Stimulated activated CD8-positive, alpha-beta memory T cell treated with anti-CD3 and anti-CD28 coated beads, Interleukin-12 subunit alpha, Interleukin-12 subunit beta, amount 100 ng/mL, for 24 hours (primary cell): ENCODE results near the gene PSMB7.

Source experiments
- DNase-seq: peaks from one replicate; pipeline ENCODE4 v3.0.0-alpha.2; 2020; ENCODE audit errors: extremely low read depth

Gene PSMB7

GRCh38 chr9:124357721-124358361 is 57.4 kb downstream of the PSMB7 start:
- DNase-seq = no peak

GRCh38 chr9:124356745-124357390 is 58.4 kb downstream of the PSMB7 start:
- no peak for DNase-seq

- DNase-seq = no peak
These were observed 59.1 kb downstream of the PSMB7 start for GRCh38 chr9:124355941-124356744.

- no peak for DNase-seq
These were observed 60.0 kb downstream of the PSMB7 start for GRCh38 chr9:124355039-124355940.

- no peak for DNase-seq
These were observed 60.8 kb downstream of the PSMB7 start for GRCh38 chr9:124354346-124355038.

GRCh38 chr9:124353811-124354274 is 61.4 kb downstream of the PSMB7 start:
- DNase-seq = no peak

- no peak for DNase-seq
These were observed 62.0 kb downstream of the PSMB7 start for GRCh38 chr9:124353166-124353768.

- DNase-seq = no peak
These were observed 62.6 kb downstream of the PSMB7 start for GRCh38 chr9:124352616-124353015.

- no peak for DNase-seq
These were observed 63.4 kb downstream of the PSMB7 start for GRCh38 chr9:124351672-124352468.

- DNase-seq = no peak
These were observed 64.6 kb downstream of the PSMB7 start for GRCh38 chr9:124350494-124351263.

- DNase-seq = no peak
These were observed 65.4 kb downstream of the PSMB7 start for GRCh38 chr9:124349675-124350493.

- no peak for DNase-seq
These were observed 66.0 kb downstream of the PSMB7 start for GRCh38 chr9:124349267-124349666.

- DNase-seq = no peak
These were observed 66.4 kb downstream of the PSMB7 start for GRCh38 chr9:124348831-124349230.

GRCh38 chr9:124348363-124348762 is 66.9 kb downstream of the PSMB7 start:
- DNase-seq = no peak

- DNase-seq = no peak
These were observed 67.3 kb downstream of the PSMB7 start for GRCh38 chr9:124347968-124348358.

- no peak for DNase-seq
These were observed 67.9 kb downstream of the PSMB7 start for GRCh38 chr9:124347206-124347967.
